Measurements from ENCODE around the gene PLA2G4A. TPM values are rescaled to one million over a fixed set of nuclear protein-coding genes. Genes with fewer than 3 reads are reported as not detected.

Gene PLA2G4A
- total RNA-seq, 4 donors from 2014 or later = 11.0 to 13.8 (median 11.6) TPM

DNA sequence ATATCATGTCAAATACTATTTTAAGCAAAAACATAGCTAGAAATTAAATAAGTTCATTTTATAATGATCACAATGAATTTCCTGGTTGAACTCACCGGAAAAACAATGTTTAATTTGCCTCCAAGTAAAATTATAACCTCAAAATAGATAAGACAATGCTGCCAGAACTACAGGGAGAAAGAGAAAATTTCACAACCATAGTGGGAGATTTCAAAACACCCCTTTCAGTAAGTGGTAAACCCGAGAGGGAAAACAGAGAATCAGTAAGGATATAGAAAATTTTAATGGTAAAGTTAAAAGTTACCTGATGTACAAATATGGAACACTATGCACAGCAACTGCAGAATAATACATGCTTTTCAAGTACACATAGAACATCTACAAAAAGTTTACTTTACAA is 43.2 kb upstream of the PLA2G4A start:
- 66% methylated on average over 2 of the region's 2 CpGs for WGBS
- Histone ChIP-seq H3K27me3 (no peaks in the 10 kb centered on the region), H3K9me3 (no peaks in the 10 kb centered on the region), H3K4me1 (peaks cover 7% of the 10 kb centered on the region), H3K27ac (no peak overlapping the region), H3K4me3 (no peak overlapping the region), H3K36me3 (no peaks in the 10 kb centered on the region)
- DNase-seq (ENCODE audit: low spot score in 2 of 2) = no peak
- TF ChIP-seq, protein P1, sequence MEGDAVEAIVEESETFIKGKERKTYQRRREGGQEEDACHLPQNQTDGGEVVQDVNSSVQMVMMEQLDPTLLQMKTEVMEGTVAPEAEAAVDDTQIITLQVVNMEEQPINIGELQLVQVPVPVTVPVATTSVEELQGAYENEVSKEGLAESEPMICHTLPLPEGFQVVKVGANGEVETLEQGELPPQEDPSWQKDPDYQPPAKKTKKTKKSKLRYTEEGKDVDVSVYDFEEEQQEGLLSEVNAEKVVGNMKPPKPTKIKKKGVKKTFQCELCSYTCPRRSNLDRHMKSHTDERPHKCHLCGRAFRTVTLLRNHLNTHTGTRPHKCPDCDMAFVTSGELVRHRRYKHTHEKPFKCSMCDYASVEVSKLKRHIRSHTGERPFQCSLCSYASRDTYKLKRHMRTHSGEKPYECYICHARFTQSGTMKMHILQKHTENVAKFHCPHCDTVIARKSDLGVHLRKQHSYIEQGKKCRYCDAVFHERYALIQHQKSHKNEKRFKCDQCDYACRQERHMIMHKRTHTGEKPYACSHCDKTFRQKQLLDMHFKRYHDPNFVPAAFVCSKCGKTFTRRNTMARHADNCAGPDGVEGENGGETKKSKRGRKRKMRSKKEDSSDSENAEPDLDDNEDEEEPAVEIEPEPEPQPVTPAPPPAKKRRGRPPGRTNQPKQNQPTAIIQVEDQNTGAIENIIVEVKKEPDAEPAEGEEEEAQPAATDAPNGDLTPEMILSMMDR (IDR thresholded peaks at IDR 0.05) = no peak
- TF ChIP-seq POLR2AphosphoS5 (IDR thresholded peaks at IDR 0.05) = no peak
- TF ChIP-seq POLR2A (IDR thresholded peaks at IDR 0.05) = no peak
- TF ChIP-seq EP300 (IDR thresholded peaks at IDR 0.05) = no peak

DNA sequence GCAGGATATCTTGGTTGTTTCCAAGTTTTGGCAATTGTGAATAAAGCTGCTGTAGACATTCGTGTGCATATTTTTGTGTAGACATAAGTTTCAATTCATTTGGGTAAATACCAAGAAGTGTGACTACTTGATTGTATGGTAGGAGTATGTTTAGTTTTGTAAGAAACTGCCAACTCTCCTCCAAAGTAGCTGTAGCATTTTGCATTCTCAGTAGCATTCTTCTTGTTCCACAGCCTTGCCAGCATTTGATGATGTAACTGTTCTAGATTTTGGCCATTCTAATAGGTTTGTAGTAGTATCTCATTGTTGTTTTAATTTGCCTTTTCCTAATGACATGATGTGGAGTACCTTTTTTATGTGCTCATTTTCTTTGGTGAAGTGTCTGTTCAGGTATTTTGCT is 38.6 kb upstream of the PLA2G4A start:
- TF ChIP-seq, protein P1 (IDR thresholded peaks at IDR 0.05) = no peak
- no peaks in the 10 kb centered on the region for H3K4me1 ChIP-seq
- H3K4me3 ChIP-seq = no peak overlapping the region
- no peak for DNase-seq (ENCODE audit: low spot score in 2 of 2)
- no peaks in the 10 kb centered on the region for H3K9me3 ChIP-seq
- H3K27ac ChIP-seq = no peak overlapping the region
- 92% methylated on average over 1 of the region's 1 CpG for WGBS
- no peaks in the 10 kb centered on the region for H3K36me3 ChIP-seq
- no peaks in the 10 kb centered on the region for H3K27me3 ChIP-seq

DNA sequence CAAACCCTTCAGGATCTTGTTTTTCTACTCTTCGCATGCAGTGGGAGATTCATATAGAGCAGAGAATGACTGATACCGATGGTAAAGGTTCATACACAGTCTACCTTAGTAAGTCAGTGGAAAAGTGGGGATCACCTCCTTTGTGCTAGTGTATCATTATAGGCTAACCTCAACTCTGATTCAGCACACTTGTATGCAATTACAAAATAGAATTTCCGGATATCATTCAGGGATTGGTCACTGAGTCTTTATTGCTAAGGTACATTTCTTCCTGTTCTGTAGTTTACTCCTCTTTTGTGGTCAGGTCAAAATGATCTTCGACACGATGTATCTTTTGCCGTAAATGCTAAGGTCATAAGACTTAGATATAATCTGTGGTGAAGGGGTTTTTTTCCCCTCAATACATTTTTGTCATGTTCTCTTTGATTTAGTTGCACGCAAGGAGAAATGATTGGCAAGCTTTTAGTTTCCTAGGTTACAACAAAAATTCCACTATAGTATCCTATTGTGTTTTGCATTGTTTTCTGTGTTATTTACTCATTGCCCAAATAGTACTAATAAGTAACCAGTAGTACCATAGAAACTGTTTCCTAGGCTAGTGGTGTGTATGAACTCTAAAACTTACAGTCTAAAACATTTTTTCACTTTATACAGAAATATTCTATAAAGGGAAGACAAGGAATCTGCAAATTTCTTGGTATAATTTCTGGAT is 35.7 kb upstream of the PLA2G4A start:
- Histone ChIP-seq H3K4me1 (no peaks in the 10 kb centered on the region), H3K27ac (no peak overlapping the region), H3K27me3 (no peaks in the 10 kb centered on the region), H3K36me3 (no peaks in the 10 kb centered on the region), H3K9me3 (no peaks in the 10 kb centered on the region), H3K4me3 (no peak overlapping the region)
- DNase-seq (ENCODE audit: low spot score in 2 of 2) = no peak
- 89% methylated on average over 7 of the region's 7 CpGs for WGBS
- TF ChIP-seq, protein P1 (IDR thresholded peaks at IDR 0.05) = no peak
- TF ChIP-seq POLR2AphosphoS5 (IDR thresholded peaks at IDR 0.05) = no peak
- no peak for TF ChIP-seq EP300 (IDR thresholded peaks at IDR 0.05)
- no peak for TF ChIP-seq POLR2A (IDR thresholded peaks at IDR 0.05)

DNA sequence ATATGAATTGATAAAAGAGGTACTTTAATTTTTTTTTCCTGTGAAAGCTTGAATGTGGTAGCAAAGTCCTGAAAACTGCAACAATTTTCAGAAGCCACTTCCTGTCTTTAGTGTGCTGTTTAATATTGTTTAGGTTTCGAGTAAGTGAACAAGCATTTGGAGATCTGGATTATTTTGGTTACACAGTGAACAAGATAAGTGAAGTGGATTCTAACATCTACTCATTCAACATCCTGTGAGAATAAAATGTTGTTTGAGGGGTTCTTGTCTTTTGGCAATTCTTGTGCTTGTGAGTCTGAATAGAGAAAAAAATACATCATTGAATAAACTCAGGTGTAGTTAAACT is 35.2 kb upstream of the PLA2G4A start:
- WGBS = 80% methylated on average over 1 of the region's 1 CpG
- TF ChIP-seq POLR2A (IDR thresholded peaks at IDR 0.05) (no peak), POLR2AphosphoS5 (IDR thresholded peaks at IDR 0.05) (no peak), EP300 (IDR thresholded peaks at IDR 0.05) (no peak)
- TF ChIP-seq, protein P1 (IDR thresholded peaks at IDR 0.05) = no peak
- Histone ChIP-seq H3K27me3 (no peaks in the 10 kb centered on the region), H3K9me3 (no peaks in the 10 kb centered on the region), H3K4me1 (no peaks in the 10 kb centered on the region), H3K27ac (no peak overlapping the region), H3K4me3 (no peak overlapping the region), H3K36me3 (no peaks in the 10 kb centered on the region)
- DNase-seq (ENCODE audit: low spot score in 2 of 2) = no peak

DNA sequence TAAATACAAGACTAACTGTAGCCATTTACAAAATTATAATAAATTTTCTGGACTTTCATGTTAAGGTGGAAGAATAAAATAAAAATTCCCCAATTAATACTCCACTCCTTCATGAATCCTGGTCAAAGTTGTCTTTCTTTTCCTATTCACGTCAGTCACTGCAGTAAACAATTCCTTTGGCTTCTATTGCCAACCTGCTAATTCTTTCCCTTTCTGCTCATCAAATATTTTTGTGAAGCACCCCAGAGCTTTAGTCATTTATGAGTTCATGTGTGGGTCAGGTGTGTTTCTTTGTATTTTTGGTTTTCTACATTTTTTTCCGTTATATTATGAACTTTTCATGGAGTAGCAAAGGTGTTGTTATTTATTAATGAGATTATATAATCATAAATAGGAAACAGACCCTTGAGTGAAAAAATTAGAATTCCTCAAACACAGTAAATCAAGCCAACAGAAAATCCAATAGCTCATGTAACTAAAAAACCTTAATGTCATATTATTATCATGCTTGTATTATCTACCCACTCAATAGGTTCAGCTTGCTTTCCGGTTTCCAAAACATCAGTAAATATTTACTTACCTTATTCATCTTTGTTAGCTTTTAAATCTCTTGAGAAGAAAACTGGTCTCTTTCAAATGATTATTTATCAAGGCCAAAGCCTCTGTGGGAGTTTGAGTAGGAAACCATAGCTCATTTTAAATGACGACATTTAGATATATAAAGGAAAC is 29.6 kb upstream of the PLA2G4A start:
- H3K4me3 ChIP-seq = no peak overlapping the region
- no peak overlapping the region for H3K27ac ChIP-seq
- no peaks in the 10 kb centered on the region for H3K36me3 ChIP-seq
- no peaks in the 10 kb centered on the region for H3K4me1 ChIP-seq
- no peaks in the 10 kb centered on the region for H3K27me3 ChIP-seq
- no peak for DNase-seq (ENCODE audit: low spot score in 2 of 2)
- 86% methylated on average over 4 of the region's 4 CpGs for WGBS
- TF ChIP-seq, protein P1 (IDR thresholded peaks at IDR 0.05) = no peak
- TF ChIP-seq EP300 (IDR thresholded peaks at IDR 0.05) = no peak
- no peak for TF ChIP-seq POLR2A (IDR thresholded peaks at IDR 0.05)
- no peak for TF ChIP-seq POLR2AphosphoS5 (IDR thresholded peaks at IDR 0.05)
- H3K9me3 ChIP-seq = no peaks in the 10 kb centered on the region

All from suprapubic skin (tissue), 4 donors.